Endothelial cell of umbilical vein (primary cell): ENCODE data around the gene B3GAT2.

Source experiments
- CTCF ChIP-seq, 2 donors: IDR thresholded peaks; 1 replicate in 1 of 2; 2 replicates in 1 of 2; pipeline ENCODE4 v1.5.1; 2011; ENCODE audit warnings: low read length in 2 of 2, mild to moderate bottlenecking in 2 of 2, moderate library complexity in 2 of 2, control low read depth in 1 of 2, inconsistent platforms in 1 of 2, low read depth in 1 of 2; ENCODE audit not compliant: insufficient read depth in 1 of 2; ENCODE audit errors: extremely low read depth in 1 of 2
- EZH2 ChIP-seq: IDR thresholded peaks from 2 replicates; pipeline ENCODE4 v1.6.1; 2012; ENCODE audit warnings: borderline replicate concordance, low read depth, mild to moderate bottlenecking, moderate library complexity, low read length, inconsistent platforms; ENCODE audit not compliant: severe bottlenecking
- GATA2 ChIP-seq: IDR thresholded peaks from 2 replicates; pipeline ENCODE4 v1.7.0; 2011; ENCODE audit warnings: low read depth, mild to moderate bottlenecking, moderate library complexity, mixed read lengths, low read length; ENCODE audit not compliant: insufficient read length, insufficient read depth
- MYC ChIP-seq: IDR thresholded peaks from one replicate; pipeline ENCODE4 v1.6.1; 2011; ENCODE audit warnings: mild to moderate bottlenecking, low read depth, low read length
- POLR2A ChIP-seq: IDR thresholded peaks from 2 replicates; pipeline ENCODE4 v1.6.1; 2012; ENCODE audit warnings: low read depth, mild to moderate bottlenecking, control low read depth, low read length
- POLR2AphosphoS5 ChIP-seq: IDR thresholded peaks from 2 replicates; pipeline ENCODE4 v1.6.1; 2012; ENCODE audit warnings: low read depth, mild to moderate bottlenecking, control low read depth, low read length, moderate library complexity; ENCODE audit not compliant: insufficient read depth

GRCh38 chr6:70849348-70850069 is 107.4 kb downstream of the B3GAT2 start:
- TF ChIP-seq EZH2: no peak
- no peak for TF ChIP-seq POLR2AphosphoS5
- no peak for TF ChIP-seq CTCF (IDR thresholded peaks at IDR 0.05; ENCODE audit: extremely low read depth in 1 of 2, insufficient read depth in 1 of 2, low read depth in 1 of 2, low read length in 2 of 2)
- TF ChIP-seq GATA2: no peak
- no peak for TF ChIP-seq MYC
- no peak for TF ChIP-seq POLR2A
